OCI-LY1 (cell line): Measurements from ENCODE around the gene PDE4D.

Experiments used
- H2AFZ ChIP-seq: fragments of 200-600 bp; sonication (generic), shearing (Covaris generic); 2 replicates; pipeline ENCODE4 v1.6.0; 2014; ENCODE audit warnings: antibody characterized with exemption, mild to moderate bottlenecking, low read length
- H3F3A ChIP-seq: fragments of 200-600 bp; sonication (generic), shearing (Covaris generic); 2 replicates; pipeline ENCODE4 v1.6.0; 2014; ENCODE audit warnings: mild to moderate bottlenecking, antibody characterized with exemption, low read length, moderate library complexity; ENCODE audit not compliant: insufficient read depth
- H3K27ac ChIP-seq: fragments of 200-600 bp; sonication (generic); 2 replicates; pipeline ENCODE4 v1.5.1; 2014; ENCODE audit warnings: low read length, mixed run types, mild to moderate bottlenecking, low read depth; ENCODE audit not compliant: poor library complexity, severe bottlenecking
- H3K27me3 ChIP-seq: fragments of 200-600 bp; sonication (generic); 2 replicates; pipeline ENCODE4 v1.6.0; 2014; ENCODE audit warnings: antibody characterized with exemption, mild to moderate bottlenecking, low read length, moderate library complexity; ENCODE audit not compliant: insufficient read depth
- H3K36me3 ChIP-seq: fragments of 200-600 bp; sonication (generic); 2 replicates; pipeline ENCODE4 v1.6.1; 2014; ENCODE audit warnings: mild to moderate bottlenecking, antibody characterized with exemption, low read length, moderate library complexity, mixed read lengths; ENCODE audit not compliant: insufficient read depth
- H3K4me1 ChIP-seq: fragments of 200-600 bp; sonication (generic); 2 replicates; pipeline ENCODE4 v1.5.1; 2014; ENCODE audit warnings: mild to moderate bottlenecking, low read length, moderate library complexity; ENCODE audit not compliant: insufficient read depth, severe bottlenecking
- H3K4me2 ChIP-seq: fragments of 200-600 bp; sonication (generic), shearing (Covaris generic); 2 replicates; pipeline ENCODE4 v1.6.1; 2014; ENCODE audit warnings: low read length
- H3K4me3 ChIP-seq: fragments of 200-600 bp; sonication (generic); 2 replicates; pipeline ENCODE4 v1.5.1; 2014; ENCODE audit warnings: low read length, low read depth, mild to moderate bottlenecking, mixed read lengths; ENCODE audit not compliant: poor library complexity, severe bottlenecking
- H3K79me2 ChIP-seq: fragments of 200-600 bp; shearing (Covaris generic); 2 replicates; pipeline ENCODE4 v1.6.1; 2016; ENCODE audit warnings: mixed run types, low read length, mixed read lengths; ENCODE audit not compliant: insufficient read depth
- H3K9ac ChIP-seq: fragments of 200-600 bp; sonication (generic), shearing (Covaris generic); 2 replicates; pipeline ENCODE4 v1.6.1; 2014; ENCODE audit warnings: mild to moderate bottlenecking, low read length, mixed read lengths
- H3K9me2 ChIP-seq: fragments of 200-600 bp; sonication (generic), shearing (Covaris generic); 2 replicates; pipeline ENCODE4 v1.6.1; 2014; ENCODE audit warnings: low read depth, mild to moderate bottlenecking, low read length, mixed read lengths
- H3K9me3 ChIP-seq: fragments of 200-600 bp; shearing (Covaris generic); 2 replicates; pipeline ENCODE4 v1.6.1; 2014; ENCODE audit warnings: low read length, mixed read lengths
- H4K20me1 ChIP-seq: fragments of 200-600 bp; sonication (generic), shearing (Covaris generic); 2 replicates; pipeline ENCODE4 v1.6.0; 2016; ENCODE audit warnings: mild to moderate bottlenecking, low read length; ENCODE audit not compliant: insufficient read depth
- EZH2 ChIP-seq: fragments of 200-600 bp; sonication (generic), shearing (Covaris generic); IDR thresholded peaks from 2 replicates; pipeline ENCODE4 v1.8.0; 2017; ENCODE audit warnings: borderline replicate concordance, mixed run types, mild to moderate bottlenecking, antibody characterized with exemption, low read length, moderate library complexity, mixed read lengths
- TF ChIP-seq, protein P1 (sequence below): fragments of 200-600 bp; sonication (generic), shearing (Covaris generic); IDR thresholded peaks from 2 replicates; pipeline ENCODE4 v1.5.1; 2017; ENCODE audit warnings: mild to moderate bottlenecking, antibody characterized with exemption, low read length, moderate library complexity, mixed read lengths

Gene PDE4D

GRCh38 chr5:59391576-59391975, 501.9 kb downstream of the PDE4D start:
- Histone ChIP-seq H3K4me2 (no peak overlapping the region), H3K4me1 (no peaks in the 10 kb centered on the region), H4K20me1 (no peaks in the 10 kb centered on the region), H3K4me3 (no peak overlapping the region), H2AFZ (no peak overlapping the region), H3K9ac (no peak overlapping the region), H3K27me3 (no peaks in the 10 kb centered on the region), H3K9me3 (no peaks in the 10 kb centered on the region), H3K9me2 (no peaks in the 10 kb centered on the region), H3K79me2 (no peaks in the 10 kb centered on the region), H3K27ac (no peak overlapping the region), H3F3A (no peaks in the 10 kb centered on the region), H3K36me3 (no peaks in the 10 kb centered on the region)
- no peak for TF ChIP-seq EZH2
- TF ChIP-seq, protein P1, sequence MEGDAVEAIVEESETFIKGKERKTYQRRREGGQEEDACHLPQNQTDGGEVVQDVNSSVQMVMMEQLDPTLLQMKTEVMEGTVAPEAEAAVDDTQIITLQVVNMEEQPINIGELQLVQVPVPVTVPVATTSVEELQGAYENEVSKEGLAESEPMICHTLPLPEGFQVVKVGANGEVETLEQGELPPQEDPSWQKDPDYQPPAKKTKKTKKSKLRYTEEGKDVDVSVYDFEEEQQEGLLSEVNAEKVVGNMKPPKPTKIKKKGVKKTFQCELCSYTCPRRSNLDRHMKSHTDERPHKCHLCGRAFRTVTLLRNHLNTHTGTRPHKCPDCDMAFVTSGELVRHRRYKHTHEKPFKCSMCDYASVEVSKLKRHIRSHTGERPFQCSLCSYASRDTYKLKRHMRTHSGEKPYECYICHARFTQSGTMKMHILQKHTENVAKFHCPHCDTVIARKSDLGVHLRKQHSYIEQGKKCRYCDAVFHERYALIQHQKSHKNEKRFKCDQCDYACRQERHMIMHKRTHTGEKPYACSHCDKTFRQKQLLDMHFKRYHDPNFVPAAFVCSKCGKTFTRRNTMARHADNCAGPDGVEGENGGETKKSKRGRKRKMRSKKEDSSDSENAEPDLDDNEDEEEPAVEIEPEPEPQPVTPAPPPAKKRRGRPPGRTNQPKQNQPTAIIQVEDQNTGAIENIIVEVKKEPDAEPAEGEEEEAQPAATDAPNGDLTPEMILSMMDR: no peak

- Histone ChIP-seq H3K79me2 (no peaks in the 10 kb centered on the region), H3F3A (no peaks in the 10 kb centered on the region), H3K9ac (no peak overlapping the region), H3K27me3 (no peaks in the 10 kb centered on the region), H3K4me2 (no peak overlapping the region), H2AFZ (no peak overlapping the region), H3K27ac (no peak overlapping the region), H3K9me2 (no peaks in the 10 kb centered on the region), H3K4me3 (no peak overlapping the region), H3K36me3 (no peaks in the 10 kb centered on the region), H4K20me1 (no peaks in the 10 kb centered on the region), H3K4me1 (no peaks in the 10 kb centered on the region), H3K9me3 (no peaks in the 10 kb centered on the region)
- TF ChIP-seq EZH2: no peak
- TF ChIP-seq, protein P1: no peak
These were observed 502.5 kb downstream of the PDE4D start for GRCh38 chr5:59390989-59391388.

DNA sequence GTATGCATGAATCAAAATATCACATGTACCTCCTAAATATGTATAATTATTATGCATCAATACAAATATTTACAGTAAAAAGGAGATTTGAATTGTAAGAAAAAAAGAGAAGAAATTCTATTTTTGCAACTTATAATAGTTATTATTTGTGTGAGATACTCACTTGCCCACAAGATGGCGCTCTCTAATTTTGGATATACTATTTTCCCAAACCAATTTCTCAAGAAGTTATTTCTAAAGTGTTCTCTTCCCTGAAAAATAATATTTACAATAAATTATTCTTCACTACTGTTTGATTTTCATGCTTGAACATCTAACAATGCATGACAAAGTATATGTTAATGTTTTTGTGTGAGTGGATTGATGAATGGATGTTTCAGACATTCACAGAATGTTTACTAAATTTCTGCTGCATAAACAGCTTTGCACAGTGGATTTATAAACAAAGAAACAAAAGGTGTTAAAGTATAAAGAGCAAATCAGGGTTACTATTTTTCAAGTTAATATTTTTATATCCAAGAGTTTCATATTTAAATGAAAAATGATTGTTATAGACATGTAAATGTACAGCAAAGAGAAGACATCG, 503.4 kb downstream of the PDE4D start:
- Histone ChIP-seq H3K27me3 (no peaks in the 10 kb centered on the region), H3F3A (no peaks in the 10 kb centered on the region), H3K36me3 (no peaks in the 10 kb centered on the region), H4K20me1 (no peaks in the 10 kb centered on the region), H3K27ac (no peak overlapping the region), H3K9me3 (no peaks in the 10 kb centered on the region), H3K79me2 (no peaks in the 10 kb centered on the region), H3K4me2 (no peak overlapping the region), H2AFZ (no peak overlapping the region), H3K4me3 (no peak overlapping the region), H3K9ac (no peak overlapping the region), H3K4me1 (no peaks in the 10 kb centered on the region), H3K9me2 (no peaks in the 10 kb centered on the region)
- TF ChIP-seq EZH2: no peak
- TF ChIP-seq, protein P1: peak; percentile 61
